Thyroid gland (tissue), 4 donors: Measurements from ENCODE around the gene NUP42. TPM values are rescaled to one million over a fixed set of nuclear protein-coding genes. Genes with fewer than 3 reads are reported as not detected.

Experiments used
- DNase-seq, 2 donors: peaks; one replicate each; pipeline ENCODE4 v3.0.0-alpha.2; 2019
- H3K27ac ChIP-seq, 3 donors: fragments of 200-600 bp; sonication (generic); 1 replicate in 2 of 3; 2 replicates in 1 of 3; pipeline ENCODE4 v1.5.1; 2016 to 2019; ENCODE audit warnings: mild to moderate bottlenecking in 1 of 3, moderate library complexity in 1 of 3
- H3K27me3 ChIP-seq: fragments of 200-600 bp; sonication (generic); one replicate; pipeline ENCODE4 v1.5.1; 2019
- H3K36me3 ChIP-seq, 2 donors: fragments of 200-600 bp; sonication (generic); one replicate each; pipeline ENCODE4 v1.5.1; 2016 to 2019
- H3K4me1 ChIP-seq, 2 donors: fragments of 200-600 bp; sonication (generic); one replicate each; pipeline ENCODE4 v1.5.1; 2017 to 2019
- H3K4me3 ChIP-seq, 3 donors: fragments of 200-600 bp; sonication (generic); replicated peaks in 1 of 3; 1 replicate in 2 of 3; 2 replicates in 1 of 3; pipeline ENCODE4 v1.5.1; 2016; ENCODE audit warnings: mild to moderate bottlenecking in 1 of 3
- H3K9me3 ChIP-seq: fragments of 200-600 bp; sonication (generic); one replicate; pipeline ENCODE4 v1.5.1; 2017
- CTCF ChIP-seq, 6 experiments: fragments of 200-600 bp in 3 of 6; fragments of 450-650 bp in 3 of 6; sonication (generic) in 3 of 6; IDR thresholded peaks; one replicate each; pipeline ENCODE4 v1.5.1; 2016 to 2019; ENCODE audit warnings: antibody characterized with exemption in 6 of 6, mild to moderate bottlenecking in 2 of 6, inconsistent platforms in 1 of 6, moderate library complexity in 1 of 6
- POLR2A ChIP-seq, 2 donors: fragments of 450-650 bp; IDR thresholded peaks; one replicate each; pipeline ENCODE4 v1.6.1; 2017; ENCODE audit warnings: antibody characterized with exemption in 2 of 2, mild to moderate bottlenecking in 2 of 2, moderate library complexity in 1 of 2
- WGBS, 2 donors: methylation state at CpG; one replicate each; pipeline ENCODE4 v1.1.5; 2017; 5-methylcytosine and 5-hydroxymethylcytosine counted together
- intact Hi-C: fragments of 100-400 bp; cut with DNase I; formaldehyde crosslinking; loops from one replicate; pipeline ENCODE4 v1.15.1; 2023
- total RNA-seq, 4 donors: library from RNA; depleted of rRNA; stranded (reverse); fragments of >200 nt; gene quantifications; one replicate each; pipeline ENCODE4 v1.2.3, GENCODE V29; 2016

NUP42 gene
- total RNA-seq, 4 donors from 2014 or later: 34.2 to 55.8 (median 45.4) TPM

DNA sequence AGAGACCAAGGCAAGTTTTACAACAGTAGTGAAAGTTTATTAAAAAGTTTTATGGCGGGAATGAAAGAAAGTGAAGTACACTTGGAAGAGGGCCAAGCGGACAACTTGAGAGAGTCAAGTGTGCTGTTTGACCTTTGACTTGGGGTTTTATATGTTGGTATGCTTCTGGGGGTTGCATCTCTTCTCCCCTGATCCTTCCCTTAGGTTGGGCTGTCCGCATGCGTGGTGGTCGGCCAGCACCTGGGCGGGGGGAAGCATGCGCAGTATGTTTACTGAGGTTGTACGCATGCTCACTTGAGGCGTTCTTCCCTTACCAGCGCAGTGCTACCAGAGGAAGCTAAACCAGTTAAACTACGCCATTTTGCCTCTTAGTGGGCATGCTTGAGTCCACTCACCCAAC lies 31.9 kb downstream of the NUP42 start:
- Histone ChIP-seq H3K27me3 (no peaks in the 10 kb centered on the region), H3K9me3 (no peaks in the 10 kb centered on the region), H3K4me1 (no peaks in the 10 kb centered on the region), H3K36me3 (no peaks in the 10 kb centered on the region), H3K4me3 (no peak overlapping the region), H3K27ac (no peak overlapping the region)
- 94 to 95% methylated on average over 11 of the region's 11 CpGs for WGBS, 2 donors
- DNase-seq: no peak
- TF ChIP-seq CTCF (IDR thresholded peaks at IDR 0.05) (no peak), POLR2A (IDR thresholded peaks at IDR 0.05) (no peak)
- intact Hi-C loops: no loop called here

- TF ChIP-seq POLR2A (IDR thresholded peaks at IDR 0.05) (no peak), CTCF (IDR thresholded peaks at IDR 0.05) (no peak)
- DNase-seq: no peak
- WGBS, 2 donors: 92 to 96% methylated on average over 5 of the region's 5 CpGs
- Histone ChIP-seq H3K4me1 (no peaks in the 10 kb centered on the region), H3K4me3 (no peak overlapping the region), H3K36me3 (no peaks in the 10 kb centered on the region), H3K27me3 (no peaks in the 10 kb centered on the region), H3K27ac (no peak overlapping the region), H3K9me3 (no peaks in the 10 kb centered on the region)
- intact Hi-C loops: no loop called here
Measured at GRCh38 chr7:23214423-23214822, 32.6 kb downstream of the NUP42 start.

DNA sequence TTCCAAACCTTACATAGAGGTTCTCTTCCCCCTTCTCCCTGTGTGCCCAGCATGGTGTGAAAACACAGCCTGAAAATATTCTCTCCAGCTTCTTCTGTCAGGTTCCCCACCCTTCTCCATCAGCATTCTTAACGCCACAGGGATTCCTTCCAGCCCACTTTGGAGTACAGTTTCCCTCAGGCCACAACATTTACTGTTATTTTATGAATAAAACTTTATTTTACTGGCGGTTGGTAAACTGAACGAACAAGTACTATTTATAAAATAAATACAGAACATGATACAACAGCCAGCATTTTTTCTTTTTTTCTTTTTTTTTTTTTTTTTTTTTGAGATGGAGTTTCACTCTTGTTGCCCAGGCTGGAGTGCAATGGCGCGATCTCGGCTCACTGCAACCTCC lies 33.1 kb downstream of the NUP42 start:
- Histone ChIP-seq H3K36me3 (no peaks in the 10 kb centered on the region), H3K27me3 (no peaks in the 10 kb centered on the region), H3K9me3 (no peaks in the 10 kb centered on the region), H3K4me1 (no peaks in the 10 kb centered on the region), H3K4me3 (no peak overlapping the region), H3K27ac (no peak overlapping the region)
- TF ChIP-seq POLR2A (IDR thresholded peaks at IDR 0.05) (no peak), CTCF (IDR thresholded peaks at IDR 0.05) (no peak)
- WGBS, 2 donors: 93 to 97% methylated on average over 6 of the region's 6 CpGs
- intact Hi-C loops: no loop called here
- no peak for DNase-seq

DNA sequence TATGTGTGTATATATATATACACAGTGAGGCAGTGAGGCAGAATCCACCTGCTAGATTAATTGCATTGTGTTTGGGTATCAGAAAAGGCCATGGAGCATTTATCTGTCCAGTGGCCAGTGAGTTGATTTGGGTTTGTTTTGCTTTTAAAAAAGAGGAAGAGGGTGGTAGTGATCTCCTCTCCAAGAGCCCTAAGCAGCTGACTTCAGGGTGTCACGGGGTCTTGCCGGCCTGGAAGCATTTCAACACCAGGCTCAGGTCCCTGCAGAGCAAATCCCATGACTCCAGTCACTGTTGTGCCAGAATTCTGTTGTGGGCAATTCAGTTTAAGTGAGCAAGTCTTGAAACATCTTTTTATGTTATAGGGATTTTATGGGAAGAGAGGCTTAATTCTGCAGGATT lies 34.2 kb downstream of the NUP42 start:
- H3K27ac ChIP-seq: no peak overlapping the region
- H3K4me1 ChIP-seq: no peaks in the 10 kb centered on the region
- intact Hi-C loops: no loop called here
- H3K4me3 ChIP-seq: no peak overlapping the region
- no peaks in the 10 kb centered on the region for H3K27me3 ChIP-seq
- TF ChIP-seq POLR2A (IDR thresholded peaks at IDR 0.05) (no peak), CTCF (IDR thresholded peaks at IDR 0.05) (no peak)
- WGBS, 2 donors: 69 to 76% methylated on average over 2 of the region's 2 CpGs
- DNase-seq: peak in 1 of 2 donors; percentile 19
- H3K36me3 ChIP-seq: no peaks in the 10 kb centered on the region
- H3K9me3 ChIP-seq: no peaks in the 10 kb centered on the region

DNA sequence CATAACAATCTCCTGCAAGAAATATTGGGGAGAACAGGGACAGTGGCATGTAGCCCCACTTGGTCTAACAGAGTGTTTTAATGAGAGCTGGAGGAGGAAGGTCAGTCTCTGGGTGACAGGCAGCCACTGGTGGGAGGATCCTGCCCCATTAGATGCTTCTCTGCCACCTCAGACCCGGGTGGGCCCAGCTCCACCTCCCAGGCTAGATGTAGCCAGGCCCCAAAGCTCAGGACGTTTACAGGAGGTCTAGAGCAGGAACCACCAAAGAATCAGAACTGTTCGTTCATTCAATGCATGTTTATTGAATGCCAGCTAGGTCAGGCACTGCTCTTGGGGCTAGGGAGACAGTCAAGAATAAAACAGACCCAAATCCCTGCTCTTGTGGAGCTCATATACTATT lies 36.3 kb downstream of the NUP42 start:
- intact Hi-C loops: no loop called here
- no peaks in the 10 kb centered on the region for H3K9me3 ChIP-seq
- no peaks in the 10 kb centered on the region for H3K27me3 ChIP-seq
- H3K4me3 ChIP-seq: no peak overlapping the region
- no peak overlapping the region for H3K27ac ChIP-seq
- TF ChIP-seq POLR2A (IDR thresholded peaks at IDR 0.05): no peak
- TF ChIP-seq CTCF (IDR thresholded peaks at IDR 0.05): no peak
- H3K4me1 ChIP-seq: no peaks in the 10 kb centered on the region
- WGBS, 2 donors: 47 to 58% methylated on average over 3 of the region's 3 CpGs
- H3K36me3 ChIP-seq: no peaks in the 10 kb centered on the region
- no peak for DNase-seq
